ENCODE data around the gene DNAJC9. TPM values are rescaled to one million over a fixed set of nuclear protein-coding genes. Genes with fewer than 3 reads are reported as not detected.

DNAJC9 gene
- total RNA-seq, 2 experiments from 2014 or later = 63.0 to 83.3 TPM

GRCh38 chr10:73205081-73205480, 42.0 kb downstream of the DNAJC9 start:
- no peak for TF ChIP-seq CTCF (conservative IDR thresholded peaks at IDR 0.05; ENCODE audit: low read length)
- no peak for TF ChIP-seq EZH2phosphoT487 (IDR thresholded peaks at IDR 0.05; ENCODE audit: borderline replicate concordance, low read depth, low read length)
- intact Hi-C loops (cut with micrococcal nuclease; ENCODE audit: unreplicated experiment) = no loop called here
- no peak for DNase-seq (ENCODE audit: low spot score)
- POLR2A ChIA-PET = interaction anchor here (0.6 kb wide), 1 partner anchor 32 kb away, joined by 6 read pairs; no protein-coding TSS in a partner anchor
- Histone ChIP-seq H3K27ac (ENCODE audit: low read depth, low read length, poor library complexity, severe bottlenecking) (no peak overlapping the region), H3K36me3 (ENCODE audit: insufficient read depth, low read length) (no peaks in the 10 kb centered on the region), H3K4me2 (ENCODE audit: low read length) (no peak overlapping the region), H3K79me2 (ENCODE audit: insufficient read depth, low read depth, low read length) (no peaks in the 10 kb centered on the region), H3K9me3 (ENCODE audit: low read length) (no peaks in the 10 kb centered on the region), H2AFZ (ENCODE audit: low read length) (no peak overlapping the region), H3K4me1 (ENCODE audit: insufficient read depth, low read length, poor library complexity, severe bottlenecking) (no peaks in the 10 kb centered on the region), H3K9me2 (ENCODE audit: insufficient read depth, low read length) (no peaks in the 10 kb centered on the region), H4K20me1 (ENCODE audit: insufficient read depth, low read length) (no peaks in the 10 kb centered on the region), H3K4me3 (ENCODE audit: low read depth, low read length, poor library complexity, severe bottlenecking) (no peak overlapping the region)
- BruUV-seq (replicated peaks) = no TSS peak
- CTCF ChIA-PET (ENCODE audit: unreplicated experiment) = no interaction called here

Small RNAs within 50 kb of the gene (small RNA-seq; reads per million reads assigned to genes)
- gene RF00019 = not detected
- not detected for gene RNU6-833P

Other genes starting within 250 kb of the DNAJC9 start
- gene P4HA1, start 150.4 kb downstream of the DNAJC9 start, total RNA-seq (2014; rRNA removed; shearing (Covaris generic)) = 11.6 and 17.9 TPM in 2 replicates
- 19.8 and 36.2 TPM in 2 replicates for gene P4HA1, start 150.4 kb downstream of the DNAJC9 start, total RNA-seq (2022)
- not detected in 2 replicates for gene NUDT13, start 136.8 kb downstream of the DNAJC9 start, total RNA-seq (2014; rRNA removed; shearing (Covaris generic))
- gene NUDT13, start 136.8 kb downstream of the DNAJC9 start, total RNA-seq (2022) = not detected in 2 replicates
- 24.6 and 27.3 TPM in 2 replicates for gene ECD, start 79.2 kb downstream of the DNAJC9 start, total RNA-seq (2014; rRNA removed; shearing (Covaris generic))
- 26.0 and 27.2 TPM in 2 replicates for gene ECD, start 79.2 kb downstream of the DNAJC9 start, total RNA-seq (2022)
- gene FAM149B1, start 79.1 kb downstream of the DNAJC9 start, total RNA-seq (2014; rRNA removed; shearing (Covaris generic)) = 8.0 and 14.7 TPM in 2 replicates
- 18.5 and 19.9 TPM in 2 replicates for gene FAM149B1, start 79.1 kb downstream of the DNAJC9 start, total RNA-seq (2022)
- gene MRPS16, start 5.4 kb upstream of the DNAJC9 start, total RNA-seq (2014; rRNA removed; shearing (Covaris generic)) = 56.6 and 81.6 TPM in 2 replicates
- 132 and 135 TPM in 2 replicates for gene MRPS16, start 5.4 kb upstream of the DNAJC9 start, total RNA-seq (2022)
- 0.26 and 1.9 TPM in 2 replicates for gene CFAP70, start 111.6 kb upstream of the DNAJC9 start, total RNA-seq (2014; rRNA removed; shearing (Covaris generic))
- 0.94 and 1.1 TPM in 2 replicates for gene CFAP70, start 111.6 kb upstream of the DNAJC9 start, total RNA-seq (2022)
- 36.5 and 52.0 TPM in 2 replicates for gene ANXA7, start 166.8 kb upstream of the DNAJC9 start, total RNA-seq (2014; rRNA removed; shearing (Covaris generic))
- gene ANXA7, start 166.8 kb upstream of the DNAJC9 start, total RNA-seq (2022) = 86.5 and 86.6 TPM in 2 replicates
- gene MSS51, start 186.3 kb upstream of the DNAJC9 start, total RNA-seq (2014; rRNA removed; shearing (Covaris generic)) = 2.3 and 3.9 TPM in 2 replicates
- gene MSS51, start 186.3 kb upstream of the DNAJC9 start, total RNA-seq (2022) = 4.2 and 4.4 TPM in 2 replicates
- gene PPP3CB, start 248.8 kb upstream of the DNAJC9 start, total RNA-seq (2014; rRNA removed; shearing (Covaris generic)) = 15.5 and 18.6 TPM in 2 replicates
- gene PPP3CB, start 248.8 kb upstream of the DNAJC9 start, total RNA-seq (2022) = 43.1 and 45.3 TPM in 2 replicates

Data from OCI-LY7 (cell line).